A549 (cell line): ENCODE measurements around the gene TRIO. TPM values are rescaled to one million over a fixed set of nuclear protein-coding genes. Genes with fewer than 3 reads are reported as not detected.

Source experiments
- ATAC-seq, 2 experiments: fragments of 200-7000 bp in 1 of 2; fragments of >200 bp in 1 of 2; cut with Nextera tagmentation in 1 of 2; cut with Tn5 transposase in 1 of 2; 3 replicates each; pipeline versions ENCODE4 v1.8.0 to v1.9.1; 2018 to 2020; ENCODE audit warnings: mild to moderate bottlenecking in 1 of 2, moderate library complexity in 1 of 2
- CTCF ChIA-PET: fragments of 300-600 bp; sonication (Branson Sonifier 250); formaldehyde crosslinking; extraction: SDS; loops from one replicate; lab custom pipeline; 2021; ENCODE audit warnings: antibody characterized with exemption, inconsistent platforms; lab: Yijun Ruan, JAX
- POLR2A ChIA-PET: fragments of 350-600 bp; formaldehyde crosslinking; extraction: SDS; loops from one replicate; lab custom pipeline; 2021; ENCODE audit warnings: antibody characterized with exemption, inconsistent platforms; lab: Yijun Ruan, JAX
- DNase-seq, 2 experiments: peaks; one replicate each; pipeline versions ENCODE4 v3.0.0 to v3.0.0-alpha.2; 2011 to 2016; ENCODE audit warnings: low read depth in 1 of 2, low spot score in 1 of 2
- FAIRE-seq: peaks from 2 replicates; lab custom pipeline; 2011; peaks lifted over from hg19 to GRCh38; lab: Jason Lieb, UNC
- H3K27ac ChIP-seq, 2 experiments: fragments of >200 bp; sonication (Bioruptor Twin); formaldehyde crosslinking; 3 replicates each; pipeline ENCODE4 v1.5.1; 2016 to 2017
- H3K4me1 ChIP-seq: fragments of >200 bp; sonication (Bioruptor Twin); formaldehyde crosslinking; 3 replicates; pipeline ENCODE4 v1.6.1; 2016
- H3K4me2 ChIP-seq: fragments of >200 bp; sonication (Bioruptor Twin); formaldehyde crosslinking; 3 replicates; pipeline ENCODE4 v1.6.1; 2016
- H3K4me3 ChIP-seq: fragments of >200 bp; sonication (Bioruptor Twin); formaldehyde crosslinking; 3 replicates; pipeline ENCODE4 v1.5.1; 2016
- H3K9me3 ChIP-seq: fragments of >200 bp; sonication (Bioruptor Twin); formaldehyde crosslinking; 3 replicates; pipeline ENCODE4 v1.6.1; 2016
- ATOH8 ChIP-seq: fragments of 250-450 bp; sonication (Bioruptor Pico); IDR thresholded peaks from 2 replicates; pipeline ENCODE4 v1.5.0; 2020; ENCODE audit warnings: low read depth, mild to moderate bottlenecking, moderate library complexity
- CEBPB ChIP-seq, 2 experiments: fragments of >200 bp in 1 of 2; sonication (Bioruptor Twin) in 1 of 2; formaldehyde crosslinking in 1 of 2; IDR thresholded peaks; 2 replicates each; pipeline ENCODE4 v1.6.1; 2012 to 2016
- CHD4 ChIP-seq: fragments of 200-600 bp; sonication (generic); IDR thresholded peaks from 2 replicates; pipeline ENCODE4 v1.6.1; 2016; ENCODE audit warnings: antibody characterized with exemption, mild to moderate bottlenecking, borderline replicate concordance
- EHMT2 ChIP-seq: fragments of 200-600 bp; sonication (generic); IDR thresholded peaks from 2 replicates; pipeline ENCODE4 v1.6.1; 2016; ENCODE audit warnings: antibody characterized with exemption, low read depth, mild to moderate bottlenecking, moderate library complexity
- ELK1 ChIP-seq: fragments of 150-350 bp; IDR thresholded peaks from 2 replicates; pipeline ENCODE4 v1.6.1; 2014; ENCODE audit warnings: low read depth, mild to moderate bottlenecking, low read length
- FOSB ChIP-seq: fragments of 250-450 bp; sonication (Bioruptor Pico); IDR thresholded peaks from 2 replicates; pipeline ENCODE4 v1.5.0; 2020; ENCODE audit warnings: mild to moderate bottlenecking, moderate library complexity
- FOSL2 ChIP-seq, 2 experiments: fragments of 450-650 bp in 1 of 2; fragments of >200 bp in 1 of 2; sonication (Bioruptor Twin) in 1 of 2; formaldehyde crosslinking; IDR thresholded peaks; 2 replicates each; pipeline versions ENCODE4 v1.5.0 to v1.6.1; 2016 to 2020; ENCODE audit warnings: mild to moderate bottlenecking in 1 of 2, moderate library complexity in 1 of 2
- GATA3 ChIP-seq: IDR thresholded peaks from 2 replicates; pipeline ENCODE4 v1.6.1; 2012; ENCODE audit warnings: borderline replicate concordance
- HEYL ChIP-seq: fragments of 250-450 bp; sonication (Bioruptor Pico); IDR thresholded peaks from 2 replicates; pipeline ENCODE4 v1.8.0; 2021; ENCODE audit warnings: mild to moderate bottlenecking, moderate library complexity
- HMGXB4 ChIP-seq: fragments of 250-450 bp; sonication (Bioruptor Pico); IDR thresholded peaks from 2 replicates; pipeline ENCODE4 v1.5.0; 2021; ENCODE audit warnings: mild to moderate bottlenecking, moderate library complexity, borderline replicate concordance
- HOXA7 ChIP-seq: fragments of 250-450 bp; sonication (Bioruptor Pico); IDR thresholded peaks from 2 replicates; pipeline ENCODE4 v1.5.0; 2020; ENCODE audit warnings: mild to moderate bottlenecking, moderate library complexity
- HOXB13 ChIP-seq: fragments of 250-450 bp; sonication (Bioruptor Pico); IDR thresholded peaks from 2 replicates; pipeline ENCODE4 v1.5.0; 2020; ENCODE audit warnings: low read depth, mild to moderate bottlenecking, moderate library complexity
- HOXB5 ChIP-seq: fragments of 250-450 bp; sonication (Bioruptor Pico); IDR thresholded peaks from 2 replicates; pipeline ENCODE4 v1.5.0; 2020; ENCODE audit warnings: mild to moderate bottlenecking, moderate library complexity
- KDM5A ChIP-seq: fragments of 200-600 bp; sonication (generic); IDR thresholded peaks from 2 replicates; pipeline ENCODE4 v1.6.1; 2016; ENCODE audit warnings: antibody characterized with exemption, mild to moderate bottlenecking
- MAX ChIP-seq: IDR thresholded peaks from 2 replicates; pipeline ENCODE4 v1.6.1; 2012
- MAZ ChIP-seq: fragments of 150-350 bp; IDR thresholded peaks from 2 replicates; pipeline ENCODE4 v1.6.1; 2014; ENCODE audit warnings: antibody characterized with exemption, low read depth, low read length, borderline replicate concordance
- NR3C1 ChIP-seq: fragments of >200 bp; sonication (Bioruptor Twin); formaldehyde crosslinking; IDR thresholded peaks from 3 replicates; pipeline ENCODE4 v1.6.1; 2017
- PHF8 ChIP-seq: fragments of 200-600 bp; sonication (generic); IDR thresholded peaks from 2 replicates; pipeline ENCODE4 v1.6.1; 2016; ENCODE audit warnings: low read depth, mild to moderate bottlenecking, antibody characterized with exemption, moderate library complexity, borderline replicate concordance
- RARB ChIP-seq: fragments of 250-450 bp; sonication (Bioruptor Pico); IDR thresholded peaks from 2 replicates; pipeline ENCODE4 v1.8.0; 2021; ENCODE audit warnings: mild to moderate bottlenecking, moderate library complexity
- RCOR1 ChIP-seq: fragments of 150-350 bp; IDR thresholded peaks from 2 replicates; pipeline ENCODE4 v1.6.1; 2014; ENCODE audit warnings: antibody characterized with exemption, low read length, low read depth
- RFX5 ChIP-seq: fragments of 450-650 bp; IDR thresholded peaks from 2 replicates; pipeline ENCODE4 v1.7.1; 2014; ENCODE audit warnings: antibody characterized with exemption, mild to moderate bottlenecking, moderate library complexity
- SREBF2 ChIP-seq: fragments of 450-650 bp; IDR thresholded peaks from 2 replicates; pipeline ENCODE4 v1.6.1; 2014; ENCODE audit warnings: mild to moderate bottlenecking, moderate library complexity
- TP53 ChIP-seq: fragments of 250-450 bp; sonication (Bioruptor Pico); IDR thresholded peaks from 2 replicates; pipeline ENCODE4 v1.5.0; 2021; ENCODE audit warnings: mild to moderate bottlenecking, moderate library complexity
- USF2 ChIP-seq: fragments of 450-650 bp; IDR thresholded peaks from 2 replicates; pipeline ENCODE4 v1.6.1; 2014; ENCODE audit warnings: antibody characterized with exemption
- ZC3H11A ChIP-seq: fragments of 450-650 bp; IDR thresholded peaks from 2 replicates; pipeline ENCODE4 v1.6.1; 2014; ENCODE audit warnings: antibody characterized with exemption, mild to moderate bottlenecking
- ZNF302 ChIP-seq: fragments of 250-450 bp; sonication (Bioruptor Pico); IDR thresholded peaks from 2 replicates; pipeline ENCODE4 v1.9.0; 2021; ENCODE audit warnings: inconsistent platforms, mild to moderate bottlenecking, moderate library complexity
- ZSCAN20 ChIP-seq: fragments of 250-450 bp; sonication (Bioruptor Pico); IDR thresholded peaks from 2 replicates; pipeline ENCODE4 v1.8.0; 2022; ENCODE audit warnings: mild to moderate bottlenecking, moderate library complexity
- WGBS: methylation state at CpG from one replicate; pipeline ENCODE4 v1.1.6; 2017; ENCODE audit errors: missing lambda C conversion rate; 5-methylcytosine and 5-hydroxymethylcytosine counted together
- polyA plus RNA-seq, 4 experiments: library from polyadenylated mRNA; depleted of rRNA in 3 of 4; stranded (reverse); fragments of >200 nt; fragmentation: RNase III in 1 of 4; extraction: RNeasy Plus Mini Kit Qiagen cat#74134 plus additional on column Dnase treatment in 1 of 4; gene quantifications; 2 replicates in 3 of 4; 3 replicates in 1 of 4; pipeline ENCODE4 v1.2.3, GENCODE V29; 2011 to 2017

Gene TRIO
- polyA plus RNA-seq, 2 of the 4 experiments (the other 2 are of a cell fraction) = 47.5 to 79.0 TPM

- DNase-seq (no peak), ATAC-seq (no peak), FAIRE-seq (no peak)
- POLR2A ChIA-PET = no interaction called here
- CTCF ChIA-PET = interaction anchor here (1.0 kb wide), 1 partner anchor 54 kb away, joined by 3 read pairs; no protein-coding TSS in a partner anchor
- H3K4me3 ChIP-seq = no peak overlapping the region
- peak overlapping the region; percentile 81 for H3K4me2 ChIP-seq
- peaks cover 87% of the 10 kb centered on the region for H3K4me1 ChIP-seq
- TF ChIP-seq MAX = no peak
- TF ChIP-seq ELK1 = no peak
- no peak for TF ChIP-seq ZSCAN20 (CRISPR knock-in tag)
- no peak for TF ChIP-seq MAZ
- TF ChIP-seq HOXB13 (CRISPR knock-in tag) = no peak
- no peak for TF ChIP-seq NR3C1
- no peak for TF ChIP-seq HOXA7 (CRISPR knock-in tag)
- TF ChIP-seq SREBF2 = no peak
- no peak for TF ChIP-seq RARB (CRISPR knock-in tag)
- TF ChIP-seq RCOR1 = no peak
- TF ChIP-seq HMGXB4 (CRISPR knock-in tag) = no peak
- TF ChIP-seq FOSL2 (IDR thresholded peaks at IDR 0.05) = no peak
- no peak for TF ChIP-seq FOSL2 (CRISPR knock-in tag; IDR thresholded peaks at IDR 0.05)
- TF ChIP-seq EHMT2 = no peak
- TF ChIP-seq CEBPB (IDR thresholded peaks at IDR 0.05) = no peak
- no peak for TF ChIP-seq USF2
- no peak for TF ChIP-seq ZNF302 (CRISPR knock-in tag)
- no peak for TF ChIP-seq TP53 (CRISPR knock-in tag)
- no peak for TF ChIP-seq ZC3H11A
- no peak for TF ChIP-seq HEYL (CRISPR knock-in tag)
- no peak for TF ChIP-seq FOSB (CRISPR knock-in tag)
- WGBS = 23% methylated on average over 3 of the region's 3 CpGs
- peak overlapping the region; percentile 66 to 89 for H3K27ac ChIP-seq
- no peaks in the 10 kb centered on the region for H3K9me3 ChIP-seq
Measured at GRCh38 chr5:14266686-14267085, 123.5 kb downstream of the TRIO start.

GRCh38 chr5:14267166-14267838, 124.2 kb downstream of the TRIO start:
- peak in 1 of 2 experiments; percentile 39 for DNase-seq
- peak in 1 of 2 experiments; percentile 27; a peak in 3 of 6 replicates for ATAC-seq
- ChIA-PET CTCF (interaction anchor here (0.9 to 5.2 kb wide), 6 partner anchors 12 to 281 kb away, joined by 3 to 53 read pairs (median 4); no protein-coding TSS in a partner anchor), POLR2A (no interaction called here)
- H3K4me1 ChIP-seq = peaks cover 93% of the 10 kb centered on the region
- peak overlapping the region; percentile 81 for H3K4me2 ChIP-seq
- TF ChIP-seq ATOH8 (peak; percentile 30; the same call in 1 of the 2 replicates), KDM5A (no peak), CEBPB (IDR thresholded peaks at IDR 0.05) (no peak), CHD4 (no peak), HOXB5 (CRISPR knock-in tag) (no peak), GATA3 (no peak), RFX5 (no peak), PHF8 (no peak)
- 23% methylated on average over 5 of the region's 5 CpGs for WGBS
- no peaks in the 10 kb centered on the region for H3K9me3 ChIP-seq
- FAIRE-seq = no peak
- H3K4me3 ChIP-seq = no peak overlapping the region
- peak overlapping the region; percentile 66 to 89 for H3K27ac ChIP-seq
